Urothelium cell line (cell line): ENCODE results near the gene BABAM1.

ENCODE experiments used
- DNase-seq: peaks from one replicate; pipeline ENCODE4 v3.0.0; 2011; ENCODE audit warnings: low spot score, mixed read lengths
- FAIRE-seq: peaks from 2 replicates; lab custom pipeline; 2011; peaks lifted over from hg19 to GRCh38; lab: Jason Lieb, UNC

The BABAM1 gene

DNA sequence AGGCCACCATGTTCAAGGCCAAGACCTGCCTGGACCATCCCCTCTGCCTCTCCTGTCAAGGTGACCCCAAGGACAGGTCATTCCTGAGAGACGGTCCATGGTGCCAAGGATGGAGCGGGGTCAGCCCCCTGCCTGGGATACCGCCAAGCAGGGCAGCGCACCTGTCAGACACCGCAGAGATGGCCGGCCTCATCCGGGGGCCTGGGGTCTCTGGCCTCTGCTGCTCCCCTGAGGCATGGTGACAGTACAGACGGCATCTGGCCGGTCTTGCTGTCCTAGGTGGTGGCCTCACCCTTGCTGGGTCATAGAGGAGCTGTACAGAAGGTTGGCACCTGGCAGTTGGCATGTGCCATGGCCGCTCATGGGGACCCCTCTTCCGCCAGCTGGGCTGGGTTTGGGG lies 53.2 kb downstream of the BABAM1 start:
- FAIRE-seq: no peak
- no peak for DNase-seq

GRCh38 chr19:17321655-17322489 lies 54.6 kb downstream of the BABAM1 start:
- FAIRE-seq (no peak), DNase-seq (no peak)

GRCh38 chr19:17322854-17323253 lies 55.6 kb downstream of the BABAM1 start:
- DNase-seq (no peak), FAIRE-seq (no peak)

DNA sequence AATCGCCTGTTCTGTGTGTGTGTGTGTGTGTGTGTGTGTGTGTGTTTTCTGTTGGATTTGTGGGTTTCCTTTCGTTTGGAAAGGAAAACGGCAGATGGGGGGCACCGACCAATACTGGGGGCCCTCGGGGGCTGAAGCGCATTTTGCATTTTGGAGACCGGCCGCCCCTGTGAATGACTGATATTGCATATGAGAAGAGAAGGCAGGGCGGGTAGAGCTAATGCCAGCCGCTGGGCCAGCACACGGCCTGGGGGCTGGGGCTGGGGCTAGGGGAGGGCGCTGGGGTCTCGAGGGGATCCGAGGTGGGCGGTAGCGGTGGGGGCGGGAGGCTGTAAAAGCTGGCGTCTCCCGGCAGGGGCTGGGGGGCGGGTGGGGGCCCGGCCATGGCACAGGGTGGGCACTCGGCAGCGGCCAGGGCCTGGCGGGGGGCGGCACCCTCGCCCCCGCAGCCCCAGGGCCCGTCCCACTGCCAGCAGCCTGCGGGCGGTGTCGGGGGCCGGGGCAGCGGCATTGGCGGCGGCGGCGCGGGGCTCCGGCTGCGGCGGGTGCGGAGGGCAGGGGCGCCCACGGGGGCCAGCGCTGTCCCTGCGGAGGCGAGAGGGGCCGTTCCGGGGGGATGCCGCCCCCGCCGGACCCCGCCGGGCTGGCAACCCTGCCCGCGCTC lies 56.2 kb downstream of the BABAM1 start:
- no peak for FAIRE-seq
- DNase-seq: no peak

GRCh38 chr19:17323964-17324332 lies 56.7 kb downstream of the BABAM1 start:
- FAIRE-seq: no peak
- DNase-seq: no peak

- DNase-seq: no peak
- FAIRE-seq: no peak
Observed at GRCh38 chr19:17324357-17325114, 57.3 kb downstream of the BABAM1 start.

- FAIRE-seq: no peak
- no peak for DNase-seq
Observed at GRCh38 chr19:17325133-17325532, 57.9 kb downstream of the BABAM1 start.

DNA sequence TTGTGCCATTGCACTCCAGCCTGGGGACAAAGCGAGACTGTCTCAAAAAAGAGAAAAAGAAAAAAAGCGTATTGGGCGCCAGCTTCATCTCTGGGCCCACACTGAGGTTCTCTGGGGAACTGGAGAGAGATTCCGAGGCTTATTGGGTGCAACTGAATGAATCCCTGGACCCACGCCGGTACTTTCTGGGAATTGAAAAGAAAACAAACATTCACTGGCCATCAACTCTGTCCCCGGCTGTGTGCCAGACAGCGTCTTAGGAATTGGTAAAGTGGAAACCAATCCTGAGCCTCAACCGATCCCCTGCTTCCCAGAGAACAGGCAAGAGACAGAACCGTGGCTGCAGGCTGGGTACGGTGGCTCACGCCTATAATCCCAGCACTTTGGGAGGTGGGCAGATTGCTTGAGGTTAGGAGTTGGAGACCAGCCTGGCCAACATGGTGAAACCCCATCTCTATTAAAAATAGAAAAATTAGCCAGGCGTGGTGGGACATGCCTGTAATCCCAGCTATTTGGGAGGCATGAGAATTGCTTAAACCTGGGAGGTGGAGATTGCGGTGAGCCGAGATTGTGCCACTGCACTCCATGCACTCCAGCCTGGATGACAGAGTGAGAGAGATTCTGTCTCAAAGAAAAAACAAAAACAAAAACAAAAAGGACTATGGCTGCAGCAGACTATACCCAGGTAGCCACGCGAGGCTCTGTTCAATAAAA lies 58.8 kb downstream of the BABAM1 start:
- DNase-seq (no peak), FAIRE-seq (no peak)

- DNase-seq (no peak), FAIRE-seq (no peak)
Observed at GRCh38 chr19:17326595-17326966, 59.3 kb downstream of the BABAM1 start.

DNA sequence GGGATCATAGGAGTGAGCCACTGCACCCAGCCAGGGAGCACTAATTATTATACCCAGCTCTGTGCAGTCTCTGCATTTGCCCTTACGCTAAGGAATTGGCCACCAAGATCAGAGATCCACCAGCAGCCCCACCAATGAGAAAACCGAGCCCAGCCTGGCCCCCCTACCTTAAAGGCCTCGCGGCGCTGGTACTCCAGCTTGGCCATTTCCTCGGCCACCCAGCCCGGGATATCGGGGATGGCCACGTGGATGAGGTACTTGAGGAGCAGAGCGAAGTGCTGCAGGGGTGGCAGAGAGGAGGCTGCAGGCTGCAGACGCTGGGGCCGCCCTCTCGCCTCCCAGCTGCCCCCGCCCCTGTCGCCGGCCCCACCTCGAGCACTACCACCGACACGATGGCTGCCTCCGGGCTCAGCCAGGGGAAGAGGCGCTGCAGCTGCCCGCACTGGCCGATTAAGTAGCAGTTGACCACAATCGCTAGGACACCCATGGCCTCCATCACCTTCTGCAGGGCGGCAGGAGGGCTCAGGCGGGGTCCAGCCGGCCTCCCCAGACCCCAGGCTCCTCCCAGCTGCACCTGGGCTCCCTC lies 59.9 kb downstream of the BABAM1 start:
- no peak for FAIRE-seq
- no peak for DNase-seq

- DNase-seq: no peak
- FAIRE-seq: no peak
Observed at GRCh38 chr19:17327654-17328516, 60.6 kb downstream of the BABAM1 start.
